K562 (cell line): ENCODE data around the gene TRMT2A. TPM values are rescaled to one million over a fixed set of nuclear protein-coding genes. Genes with fewer than 3 reads are reported as not detected.

Experiments used
- ARID3B ChIP-seq: fragments of 250-450 bp; sonication (Bioruptor Pico); IDR thresholded peaks from 2 replicates; pipeline ENCODE4 v1.4.0; 2020; ENCODE audit warnings: borderline replicate concordance
- BCL6 ChIP-seq: fragments of 250-450 bp; sonication (Bioruptor Pico); IDR thresholded peaks from 2 replicates; pipeline ENCODE4 v1.4.0; 2020
- CEBPB ChIP-seq: fragments of 450-650 bp; IDR thresholded peaks from 2 replicates; pipeline ENCODE4 v1.6.1; 2016; ENCODE audit warnings: missing genetic modification characterization, missing compliant biosample characterization
- DMBX1 ChIP-seq: fragments of 250-450 bp; sonication (Bioruptor Pico); IDR thresholded peaks from 2 replicates; pipeline ENCODE4 v1.8.0; 2022; ENCODE audit warnings: inconsistent platforms, mild to moderate bottlenecking, moderate library complexity, borderline replicate concordance
- NFXL1 ChIP-seq: fragments of 450-650 bp; formaldehyde crosslinking; IDR thresholded peaks from 2 replicates; pipeline ENCODE4 v1.4.0; 2021; ENCODE audit warnings: mild to moderate bottlenecking
- NKRF ChIP-seq: fragments of 450-650 bp; IDR thresholded peaks from 2 replicates; pipeline ENCODE4 v1.6.1; 2016; ENCODE audit warnings: borderline replicate concordance
- NR4A1 ChIP-seq, 2 experiments: fragments of 250-450 bp in 1 of 2; fragments of 450-650 bp in 1 of 2; sonication (Bioruptor Pico) in 1 of 2; IDR thresholded peaks; 2 replicates each; pipeline versions ENCODE4 v1.4.0 to v1.6.1; 2016 to 2020; ENCODE audit warnings: mild to moderate bottlenecking in 2 of 2, missing compliant biosample characterization in 1 of 2, missing genetic modification characterization in 1 of 2, moderate library complexity in 1 of 2
- OTX1 ChIP-seq: fragments of 450-650 bp; formaldehyde crosslinking; IDR thresholded peaks from 2 replicates; pipeline ENCODE4 v1.4.0; 2022; ENCODE audit warnings: mild to moderate bottlenecking
- POLR2A ChIP-seq: fragments of 450-650 bp; conservative IDR thresholded peaks from 2 replicates; pipeline ENCODE4 v1.6.1; 2016
- PPARD ChIP-seq: fragments of 250-450 bp; sonication (Bioruptor Pico); IDR thresholded peaks from 2 replicates; pipeline ENCODE4 v1.8.0; 2022; ENCODE audit warnings: inconsistent platforms, mild to moderate bottlenecking, moderate library complexity
- TAF9B ChIP-seq: fragments of 450-650 bp; IDR thresholded peaks from 2 replicates; pipeline ENCODE4 v1.6.1; 2018; ENCODE audit warnings: mild to moderate bottlenecking; ENCODE audit not compliant: partially characterized antibody
- TBP ChIP-seq: optimal IDR thresholded peaks from 2 replicates; pipeline ENCODE3; 2011; ENCODE audit warnings: low read depth, low read length, improper control_type of control experiment
- ZNF23 ChIP-seq: fragments of 250-450 bp; sonication (Bioruptor Pico); IDR thresholded peaks from 2 replicates; pipeline ENCODE4 v1.4.0; 2020; ENCODE audit warnings: mild to moderate bottlenecking
- ZNF41 ChIP-seq: fragments of 250-450 bp; sonication (Bioruptor Pico); conservative IDR thresholded peaks from 2 replicates; pipeline ENCODE4 v1.4.0; 2020; ENCODE audit warnings: mild to moderate bottlenecking
- ZNF764 ChIP-seq: fragments of 250-450 bp; sonication (Bioruptor Pico); IDR thresholded peaks from 2 replicates; pipeline ENCODE4 v1.4.0; 2020; ENCODE audit warnings: low read depth, mild to moderate bottlenecking, moderate library complexity
- ZSCAN29 ChIP-seq: fragments of 450-650 bp; IDR thresholded peaks from 2 replicates; pipeline ENCODE4 v1.6.1; 2017
- polyA plus RNA-seq, 8 experiments: library from polyadenylated mRNA; depleted of rRNA in 4 of 8; stranded (reverse) in 5 of 8; unstranded in 3 of 8; fragments of >200 nt; fragmentation: Nextera tagmentation in 2 of 8; fragmentation: Illumina TruSeq in 1 of 8; extraction: Ambion mirVana in 2 of 8; extraction: Trizol in 1 of 8; gene quantifications; 2 replicates each; pipeline versions ENCODE4 v1.2.1 to v1.2.3, GENCODE V29; 2011 to 2014; ENCODE audit warnings: inconsistent platforms in 1 of 8, missing spikeins in 1 of 8
- total RNA-seq, 7 experiments: library from RNA; depleted of rRNA in 6 of 7; stranded (reverse); fragments of >200 nt in 6 of 7; fragmentation: Illumina TruSeq in 2 of 7; extraction: Trizol in 2 of 7; gene quantifications; 2 replicates each; pipeline versions ENCODE4 v1.2.1 to v1.2.3, GENCODE V29; 2011 to 2021; ENCODE audit warnings: low replicate concordance in 1 of 7
- TF ChIP-seq, protein P1 (sequence below): fragments of 450-650 bp; formaldehyde crosslinking; IDR thresholded peaks from 2 replicates; pipeline ENCODE4 v1.4.0; 2020; ENCODE audit warnings: mild to moderate bottlenecking, moderate library complexity

Gene TRMT2A
- total and polyA plus RNA-seq, 9 of the 15 experiments (the other 6 are each of a cell fraction or from before 2014, with no cell fraction given) = 1.6 to 265 (median 140) TPM

DNA sequence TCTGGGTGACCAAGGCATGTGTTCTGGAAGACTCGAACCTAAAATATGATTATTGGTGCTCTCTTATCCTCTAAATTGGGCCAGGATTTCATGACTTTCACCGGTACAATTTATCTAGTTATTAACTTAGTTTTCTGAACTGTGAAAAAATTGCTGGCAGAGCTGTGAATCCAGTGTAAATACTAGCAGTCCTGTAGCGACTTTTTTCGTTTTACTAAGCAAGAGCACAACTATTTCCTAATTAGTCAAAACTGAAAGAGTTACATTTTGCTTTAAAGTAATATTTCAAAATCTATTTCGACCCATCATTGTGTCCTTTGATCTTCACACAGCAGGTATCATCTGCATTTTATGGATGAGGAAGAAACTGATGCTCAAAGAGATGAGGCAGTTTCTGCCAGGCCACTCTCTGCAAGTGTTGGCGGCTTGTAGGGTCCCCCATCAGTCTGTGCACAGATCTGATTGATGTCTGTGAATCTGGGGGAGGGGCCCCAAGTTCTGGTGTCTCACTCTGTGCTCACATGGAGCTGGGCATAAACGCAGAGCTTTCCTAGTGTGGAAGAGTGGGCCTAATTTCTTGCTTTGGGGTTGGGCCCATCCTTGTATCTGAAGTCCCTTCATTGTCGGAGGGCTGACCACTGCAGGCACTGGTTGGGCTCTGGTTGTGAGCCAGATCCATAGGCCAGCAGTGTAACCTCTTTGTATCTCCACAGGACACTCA, 1.4 kb upstream of the TRMT2A start (continued):
- TF ChIP-seq ZNF764 (peak; percentile 82), TBP (no peak), TAF9B (no peak), DMBX1 (CRISPR knock-in tag) (0 out of 2 replicates have a peak, but pooled peaks have one; percentile 10), POLR2A (peak; percentile 52; the same call in 1 of the 2 replicates), NFXL1 (CRISPR knock-in tag) (0 out of 2 replicates have a peak, but pooled peaks have one; percentile 7), ARID3B (0 out of 2 replicates have a peak, but pooled peaks have one; percentile 64), ZNF23 (CRISPR knock-in tag) (peak; percentile 32; the same call in 1 of the 2 replicates), OTX1 (CRISPR knock-in tag) (peak; percentile 82), NR4A1 (CRISPR knock-in tag; IDR thresholded peaks at IDR 0.05) (peak; percentile 48; the same call in 1 of the 2 replicates), NR4A1 (tag; IDR thresholded peaks at IDR 0.05) (no peak), CEBPB (0 out of 2 replicates have a peak, but pooled peaks have one; percentile 39), NKRF (peak; percentile 65; the same call in 1 of the 2 replicates), ZNF41 (peak; percentile 64; the same call in 1 of the 2 replicates), ZSCAN29 (peak; percentile 44; the same call in 1 of the 2 replicates), PPARD (CRISPR knock-in tag) (0 out of 2 replicates have a peak, but pooled peaks have one; percentile 26), BCL6 (CRISPR knock-in tag) (no peak)
- TF ChIP-seq, protein P1, sequence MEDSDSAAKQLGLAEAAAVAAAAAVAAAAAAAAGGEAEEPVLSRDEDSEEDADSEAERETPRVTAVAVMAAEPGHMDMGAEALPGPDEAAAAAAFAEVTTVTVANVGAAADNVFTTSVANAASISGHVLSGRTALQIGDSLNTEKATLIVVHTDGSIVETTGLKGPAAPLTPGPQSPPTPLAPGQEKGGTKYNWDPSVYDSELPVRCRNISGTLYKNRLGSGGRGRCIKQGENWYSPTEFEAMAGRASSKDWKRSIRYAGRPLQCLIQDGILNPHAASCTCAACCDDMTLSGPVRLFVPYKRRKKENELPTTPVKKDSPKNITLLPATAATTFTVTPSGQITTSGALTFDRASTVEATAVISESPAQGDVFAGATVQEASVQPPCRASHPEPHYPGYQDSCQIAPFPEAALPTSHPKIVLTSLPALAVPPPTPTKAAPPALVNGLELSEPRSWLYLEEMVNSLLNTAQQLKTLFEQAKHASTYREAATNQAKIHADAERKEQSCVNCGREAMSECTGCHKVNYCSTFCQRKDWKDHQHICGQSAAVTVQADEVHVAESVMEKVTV (CRISPR knock-in tag) = 0 out of 2 replicates have a peak, but pooled peaks have one; percentile 17
